ENCODE data around the gene NDEL1. TPM values are rescaled to one million over a fixed set of nuclear protein-coding genes. Genes with fewer than 3 reads are reported as not detected.

The NDEL1 gene
- total RNA-seq, 1 experiment from 2014 or later: 39.2 TPM

GRCh38 chr17:8481703-8482102, 46.0 kb downstream of the NDEL1 start:
- POLR2A ChIA-PET: no interaction called here
- RAD21 ChIA-PET (ENCODE audit: low non-redundant PET in 1 of 2, low total read pairs in 2 of 2, uncharacterized antibody in 2 of 2, unreplicated experiment in 2 of 2): no interaction called here
- Histone ChIP-seq H3K27ac (ENCODE audit: low read depth, low read length) (no peak overlapping the region), H3K9me2 (ENCODE audit: insufficient read depth) (no peaks in the 10 kb centered on the region), H3K4me3 (replicated peaks in 1 of 2; ENCODE audit: low read depth in 1 of 2, low read length in 2 of 2) (no peak overlapping the region), H3K79me2 (ENCODE audit: insufficient read depth, low read length) (no peaks in the 10 kb centered on the region), H4K20me1 (ENCODE audit: insufficient read depth) (no peaks in the 10 kb centered on the region), H3K36me3 (ENCODE audit: control insufficient read depth in 1 of 2, insufficient read depth in 2 of 2, low read length in 2 of 2) (peaks cover 31 to 40% of the 10 kb centered on the region in 2 experiments), H3K9ac (ENCODE audit: low read length) (no peak overlapping the region), H3K9me3 (ENCODE audit: control insufficient read depth in 1 of 2, insufficient read depth in 1 of 2, low read depth in 1 of 2, low read length in 2 of 2) (peaks cover 5 to 10% of the 10 kb centered on the region in 2 experiments; a peak in 2 of 4 replicates), H2AFZ (ENCODE audit: low read depth, low read length, poor library complexity, severe bottlenecking) (no peak overlapping the region), H3K27me3 (ENCODE audit: insufficient read depth, low read length) (no peaks in the 10 kb centered on the region), H3K4me2 (ENCODE audit: low read length) (no peak overlapping the region), H3K4me1 (ENCODE audit: control insufficient read depth in 1 of 2, insufficient read depth in 2 of 2, low read length in 2 of 2) (no peaks in the 10 kb centered on the region)
- CTCF ChIA-PET: no interaction called here
- no TSS peak for BruUV-seq (replicated peaks)
- TF ChIP-seq SRF (IDR thresholded peaks at IDR 0.05; ENCODE audit: low read depth) (no peak), ZNF274 (IDR thresholded peaks at IDR 0.05; ENCODE audit: low read depth, low read length) (no peak), FOSL1 (IDR thresholded peaks at IDR 0.05; ENCODE audit: low read depth) (no peak), POLR2A (IDR thresholded peaks at IDR 0.05; ENCODE audit: borderline replicate concordance, extremely low read depth, insufficient read depth, insufficient read length) (no peak), CBX3 (IDR thresholded peaks at IDR 0.05; ENCODE audit: low read depth) (no peak), EZH2 (IDR thresholded peaks at IDR 0.05) (no peak), ELF1 (IDR thresholded peaks at IDR 0.05; ENCODE audit: borderline replicate concordance, low read depth) (no peak), RAD21 (IDR thresholded peaks at IDR 0.05; ENCODE audit: low read depth) (no peak), EGR1 (IDR thresholded peaks at IDR 0.05; ENCODE audit: low read depth) (no peak), SIN3A (IDR thresholded peaks at IDR 0.05; ENCODE audit: low read depth) (no peak), POLR2AphosphoS5 (IDR thresholded peaks at IDR 0.05; ENCODE audit: low read depth, low read length) (no peak), REST (IDR thresholded peaks at IDR 0.05; ENCODE audit: low read depth) (no peak), YY1 (IDR thresholded peaks at IDR 0.05; ENCODE audit: extremely low read depth, insufficient replicate concordance, low read depth, low read length) (no peak), ZFX (IDR thresholded peaks at IDR 0.05) (no peak)
- TF ChIP-seq, protein P1, sequence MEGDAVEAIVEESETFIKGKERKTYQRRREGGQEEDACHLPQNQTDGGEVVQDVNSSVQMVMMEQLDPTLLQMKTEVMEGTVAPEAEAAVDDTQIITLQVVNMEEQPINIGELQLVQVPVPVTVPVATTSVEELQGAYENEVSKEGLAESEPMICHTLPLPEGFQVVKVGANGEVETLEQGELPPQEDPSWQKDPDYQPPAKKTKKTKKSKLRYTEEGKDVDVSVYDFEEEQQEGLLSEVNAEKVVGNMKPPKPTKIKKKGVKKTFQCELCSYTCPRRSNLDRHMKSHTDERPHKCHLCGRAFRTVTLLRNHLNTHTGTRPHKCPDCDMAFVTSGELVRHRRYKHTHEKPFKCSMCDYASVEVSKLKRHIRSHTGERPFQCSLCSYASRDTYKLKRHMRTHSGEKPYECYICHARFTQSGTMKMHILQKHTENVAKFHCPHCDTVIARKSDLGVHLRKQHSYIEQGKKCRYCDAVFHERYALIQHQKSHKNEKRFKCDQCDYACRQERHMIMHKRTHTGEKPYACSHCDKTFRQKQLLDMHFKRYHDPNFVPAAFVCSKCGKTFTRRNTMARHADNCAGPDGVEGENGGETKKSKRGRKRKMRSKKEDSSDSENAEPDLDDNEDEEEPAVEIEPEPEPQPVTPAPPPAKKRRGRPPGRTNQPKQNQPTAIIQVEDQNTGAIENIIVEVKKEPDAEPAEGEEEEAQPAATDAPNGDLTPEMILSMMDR (IDR thresholded peaks at IDR 0.05 in 2 of 3, conservative IDR thresholded peaks at IDR 0.05 in 1 of 3; ENCODE audit: borderline replicate concordance in 1 of 3, insufficient read depth in 1 of 3, low read depth in 2 of 3, low read length in 2 of 3): no peak
- DNase-seq (ENCODE audit: low read depth, low spot score) (no peak), ATAC-seq (no peak)
- intact Hi-C loops (cut with micrococcal nuclease): no loop called here

All from HCT116 (cell line).